RPMI8226 (cell line): ENCODE results near the gene GAN.

Experiments
- DNase-seq: peaks from one replicate; pipeline ENCODE4 v3.0.0-alpha.2; 2015

The GAN gene

DNA sequence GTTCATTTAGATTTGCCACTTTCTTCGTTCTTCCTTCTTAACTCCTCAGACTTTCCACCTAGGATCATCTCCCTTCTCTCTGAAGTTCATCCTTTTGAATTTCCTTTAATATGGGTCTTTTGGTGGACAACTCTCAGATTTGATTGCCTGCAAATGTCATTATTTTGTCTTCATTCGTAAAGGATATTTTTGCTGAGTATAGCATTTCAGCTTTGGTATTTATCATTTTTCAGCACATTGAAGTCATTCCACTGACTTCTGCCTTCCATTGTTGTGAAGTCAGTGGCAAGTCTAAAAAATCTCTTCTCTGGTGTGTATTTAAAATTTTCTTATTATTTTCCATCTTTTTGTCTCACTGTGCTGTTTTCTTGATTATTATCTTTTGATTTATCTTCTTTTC is 45.4 kb downstream of the GAN start:
- DNase-seq = no peak

DNA sequence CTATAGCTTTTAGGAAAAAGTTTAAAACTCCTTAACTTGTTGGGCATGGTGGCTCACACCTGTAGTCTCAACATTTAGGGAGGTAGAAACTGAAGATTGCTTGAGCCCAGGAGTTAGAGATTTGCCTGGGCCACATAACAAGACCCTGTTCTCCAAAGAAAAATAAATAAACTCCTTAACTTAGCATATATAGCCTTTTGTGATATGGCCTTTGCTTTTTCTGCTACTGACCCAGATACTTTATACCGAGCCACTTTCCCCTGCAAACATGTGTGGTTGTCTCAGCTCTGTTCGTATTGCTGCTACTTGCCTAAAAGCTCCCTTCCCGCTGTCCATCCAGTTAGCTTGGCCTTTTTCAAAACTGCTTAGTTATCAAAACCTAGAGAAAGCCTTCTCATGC is 51.0 kb downstream of the GAN start:
- DNase-seq = no peak

DNA sequence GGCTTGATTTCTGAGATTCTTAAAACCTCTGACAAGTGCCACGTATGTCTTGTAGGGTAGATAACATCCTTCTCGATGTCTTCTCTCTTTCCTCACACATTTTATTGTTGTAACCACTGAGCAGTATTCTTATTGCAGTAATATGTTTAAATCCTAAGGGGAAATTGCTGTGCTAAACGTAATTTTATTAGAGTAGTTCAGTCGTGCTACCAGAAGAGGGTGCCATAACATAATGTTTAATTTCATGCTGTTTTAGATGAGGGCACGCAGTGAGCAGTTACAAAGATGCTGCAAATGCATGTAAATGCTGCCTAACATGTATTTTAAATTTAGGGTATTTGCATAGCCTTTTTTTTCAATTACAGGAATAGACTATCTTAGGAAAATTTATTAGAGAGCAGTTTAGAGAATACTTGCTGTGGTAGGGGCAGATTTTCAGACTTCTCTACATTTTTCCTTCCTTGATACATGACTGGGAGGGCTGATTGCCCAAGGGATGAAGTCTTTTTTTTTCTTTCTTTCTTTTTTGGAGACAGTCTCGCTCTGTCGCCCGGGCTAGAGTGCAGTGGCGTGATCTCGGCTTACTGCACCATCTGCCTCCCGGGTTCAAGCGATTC is 51.7 kb downstream of the GAN start:
- peak; percentile 21 for DNase-seq

DNA sequence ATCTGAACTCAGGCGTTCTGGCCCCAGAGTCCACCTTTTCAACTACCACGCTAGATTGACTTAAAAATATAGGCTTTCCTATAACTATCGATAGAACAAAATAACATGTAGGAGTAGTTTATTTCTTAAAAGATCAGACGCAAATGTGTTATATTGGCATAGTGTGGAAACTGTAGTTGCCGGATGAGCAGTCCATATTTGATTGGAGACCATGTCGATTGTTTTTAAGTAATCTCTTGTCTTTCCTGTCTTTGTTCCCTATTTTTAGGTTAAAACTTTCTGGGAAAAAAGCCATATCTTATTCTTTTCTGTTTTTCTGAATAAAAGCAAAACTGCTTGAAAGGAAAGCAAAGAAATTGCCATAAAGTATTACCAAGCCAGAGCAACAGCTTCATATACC is 53.1 kb downstream of the GAN start:
- no peak for DNase-seq

DNA sequence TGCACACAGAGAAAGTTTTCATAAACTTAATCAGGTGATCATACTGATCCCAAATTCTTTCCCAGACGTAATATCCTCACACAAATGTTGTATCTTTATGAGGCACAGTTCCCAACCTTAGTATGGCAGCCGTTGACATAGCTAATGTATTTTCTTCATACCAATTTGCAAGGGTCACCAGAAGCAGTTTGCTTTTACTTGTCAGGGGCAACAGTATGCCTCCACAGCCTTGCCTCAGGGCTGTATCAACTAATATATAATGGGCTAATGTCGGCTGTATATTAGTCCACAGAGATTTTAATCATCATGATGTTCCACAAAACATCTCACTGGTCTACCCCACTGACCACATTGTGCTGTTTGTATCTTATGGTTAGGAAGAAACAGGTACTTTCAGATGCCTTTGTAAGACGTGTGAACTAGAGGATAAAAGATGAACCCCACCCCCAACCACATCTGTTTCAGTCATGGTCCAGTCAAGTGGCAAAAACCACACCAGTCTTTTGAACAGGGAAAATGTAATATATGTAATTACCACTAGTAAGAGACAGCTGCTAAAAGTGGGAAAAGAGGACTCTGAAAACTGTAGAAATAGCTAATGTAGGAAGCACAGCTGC is 55.2 kb downstream of the GAN start:
- DNase-seq = no peak

DNA sequence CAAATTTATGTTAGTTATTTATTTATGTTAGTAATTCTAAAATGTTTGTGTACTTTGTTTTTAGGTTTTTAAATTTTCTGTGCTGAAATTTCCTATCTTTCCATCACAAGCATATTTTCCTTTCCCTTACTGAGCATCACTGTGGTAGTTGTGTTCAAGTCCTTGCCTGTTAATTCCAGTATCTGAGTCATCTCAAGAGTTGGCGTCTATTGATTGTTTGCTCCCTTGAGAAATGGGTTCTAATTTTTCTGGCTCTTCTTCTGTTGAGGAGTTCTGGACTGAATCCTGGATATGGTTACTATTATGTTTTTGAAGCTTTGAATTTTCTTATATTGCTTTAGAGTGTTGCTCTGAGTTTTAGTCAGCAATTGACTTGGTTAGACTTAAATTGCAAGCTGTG is 56.3 kb downstream of the GAN start:
- DNase-seq = no peak

DNA sequence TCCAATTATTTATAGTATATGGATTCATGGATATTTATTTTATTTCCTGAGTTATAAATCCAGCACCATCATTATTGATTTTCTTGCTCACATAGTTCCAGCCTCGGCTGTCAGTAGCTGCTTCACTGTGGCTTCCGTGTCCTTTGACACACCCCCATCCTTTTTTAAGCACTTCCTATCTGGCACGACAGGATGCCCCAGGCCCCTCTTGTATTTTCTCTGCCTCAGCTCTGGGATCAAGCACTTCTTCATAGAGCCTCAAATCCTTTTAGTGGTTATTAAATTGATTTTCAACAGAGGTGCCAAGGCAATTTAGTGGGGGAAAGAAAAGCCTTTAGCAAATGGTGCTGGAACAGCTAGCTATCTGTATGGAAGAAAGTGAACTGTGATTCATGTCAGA is 59.8 kb downstream of the GAN start:
- no peak for DNase-seq

DNA sequence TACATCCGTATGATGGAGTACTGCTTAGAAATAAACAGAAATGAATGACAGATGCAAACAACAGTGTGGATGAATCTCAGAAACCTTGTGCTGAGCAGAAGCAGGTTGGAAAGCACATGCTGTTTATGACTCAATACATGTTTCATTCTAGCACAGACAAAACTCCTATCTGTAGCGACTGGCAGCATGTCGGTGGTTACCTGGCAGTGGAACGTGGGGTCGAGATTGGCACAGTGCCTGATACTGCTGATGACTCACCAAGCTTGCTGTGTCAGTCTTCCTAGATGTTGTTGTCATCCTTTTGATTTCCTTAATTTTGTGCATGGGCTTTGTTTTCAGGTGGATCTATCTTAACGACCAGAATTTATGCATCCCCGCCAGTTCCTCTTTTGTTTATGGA is 62.1 kb downstream of the GAN start:
- no peak for DNase-seq

DNA sequence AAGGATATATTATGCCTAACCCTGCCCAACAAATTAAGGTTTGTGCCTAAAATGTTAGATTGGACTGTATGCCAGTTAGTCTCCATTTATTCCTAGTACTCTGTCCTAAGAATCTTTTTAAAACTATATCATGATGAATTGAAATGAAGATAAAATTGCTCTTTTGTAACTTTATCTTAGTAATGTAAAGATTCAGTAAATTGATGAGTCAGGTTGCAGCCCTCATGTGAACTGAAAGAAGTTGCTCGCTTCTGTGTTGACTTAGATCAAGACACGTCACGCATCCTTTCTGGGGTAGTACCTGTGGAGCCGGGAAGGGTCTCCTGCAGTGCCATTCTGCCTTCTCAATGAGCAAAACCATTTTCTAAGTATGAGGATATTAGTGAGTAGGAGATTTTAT is 63.3 kb downstream of the GAN start:
- no peak for DNase-seq

DNA sequence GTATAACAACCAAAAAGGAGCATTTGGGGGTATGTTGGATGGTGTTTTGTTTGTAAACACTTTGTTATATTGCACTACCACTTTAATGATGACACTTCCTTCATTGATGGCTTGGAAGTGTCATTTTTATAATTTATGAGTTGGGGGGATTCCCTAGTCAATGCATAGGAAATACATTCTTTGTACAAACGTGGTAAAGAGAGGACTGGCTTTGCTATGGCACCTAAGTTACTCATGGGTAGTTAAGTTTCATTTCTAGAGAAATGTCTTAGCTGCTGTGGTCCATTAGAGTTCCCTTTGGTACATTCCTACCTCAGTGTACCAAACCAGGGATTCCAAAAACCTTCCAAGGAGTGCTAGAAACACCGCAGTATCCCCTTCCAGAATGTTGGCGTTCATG is 66.2 kb downstream of the GAN start:
- DNase-seq = no peak

DNA sequence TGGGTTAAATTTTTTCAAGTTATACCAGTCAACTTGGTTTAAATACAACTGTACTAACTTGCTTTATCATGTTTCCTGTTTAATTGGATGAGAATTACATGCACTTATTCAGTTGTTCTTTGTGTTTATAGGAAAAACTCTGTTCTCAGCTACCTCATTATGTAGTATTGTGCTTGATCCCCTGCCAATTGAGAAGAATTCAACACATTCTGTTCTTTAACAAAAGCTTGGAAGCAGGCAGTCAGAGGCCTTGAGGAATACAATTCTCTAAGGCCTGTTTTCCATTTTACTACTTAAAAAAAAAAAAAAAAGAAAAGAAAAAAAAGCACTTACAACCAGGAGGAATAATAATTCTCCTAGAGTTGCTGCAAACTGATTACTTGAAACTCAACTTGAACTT is 69.2 kb downstream of the GAN start:
- DNase-seq = no peak

DNA sequence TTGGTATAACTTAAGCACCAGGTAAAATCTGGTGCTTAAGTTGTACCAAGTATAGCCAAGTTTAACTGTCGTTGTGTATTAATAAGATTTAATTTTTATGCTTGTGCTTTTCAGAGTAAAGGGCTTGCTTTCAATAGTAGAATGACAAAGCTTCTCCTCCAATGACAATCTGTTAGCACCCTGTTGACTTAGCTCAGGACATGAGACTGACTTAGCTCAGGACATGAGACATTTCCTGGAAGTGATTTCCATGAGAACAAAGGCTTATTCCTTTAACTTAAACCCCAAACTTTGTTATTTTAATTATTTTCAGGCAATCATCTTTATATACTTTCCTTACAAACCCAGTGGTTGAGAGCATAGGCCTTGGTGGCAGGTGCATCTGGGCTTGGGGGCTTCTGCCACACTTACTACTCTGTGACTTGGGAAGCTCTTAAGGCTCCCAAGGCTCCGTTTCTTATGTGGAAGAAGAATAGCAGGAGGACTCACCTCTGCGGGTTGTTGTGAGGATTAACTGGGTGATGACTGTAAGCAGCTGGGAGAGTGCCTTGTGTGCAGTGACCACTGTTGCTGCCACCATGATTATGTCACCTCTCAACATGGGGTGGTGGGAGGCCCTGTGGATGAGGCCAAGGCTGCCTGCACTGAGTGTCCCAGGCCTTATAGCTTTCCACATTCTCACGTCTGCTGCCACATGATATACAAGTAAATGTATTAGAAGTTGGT is 70.4 kb downstream of the GAN start:
- no peak for DNase-seq

DNA sequence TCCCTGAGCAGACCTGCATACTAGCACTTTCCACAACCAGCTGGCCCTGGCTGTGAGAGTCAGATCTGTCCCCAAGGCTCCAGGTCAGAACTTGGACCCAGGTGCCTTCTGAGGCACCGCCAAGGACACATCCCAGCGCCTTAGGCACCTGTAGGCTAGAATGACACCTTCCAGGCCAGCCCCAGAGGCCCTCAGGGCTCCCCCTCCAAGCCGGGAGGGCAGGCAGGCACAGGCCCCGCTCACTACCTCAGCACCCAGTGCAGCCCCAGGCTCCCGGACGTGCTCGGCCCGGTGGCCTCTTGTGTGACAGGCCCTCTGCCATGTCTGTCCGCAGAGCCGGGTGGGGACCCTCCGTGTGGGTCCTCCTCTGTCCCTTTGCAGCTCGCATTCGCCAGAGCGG is 73.6 kb downstream of the GAN start:
- no peak for DNase-seq

DNA sequence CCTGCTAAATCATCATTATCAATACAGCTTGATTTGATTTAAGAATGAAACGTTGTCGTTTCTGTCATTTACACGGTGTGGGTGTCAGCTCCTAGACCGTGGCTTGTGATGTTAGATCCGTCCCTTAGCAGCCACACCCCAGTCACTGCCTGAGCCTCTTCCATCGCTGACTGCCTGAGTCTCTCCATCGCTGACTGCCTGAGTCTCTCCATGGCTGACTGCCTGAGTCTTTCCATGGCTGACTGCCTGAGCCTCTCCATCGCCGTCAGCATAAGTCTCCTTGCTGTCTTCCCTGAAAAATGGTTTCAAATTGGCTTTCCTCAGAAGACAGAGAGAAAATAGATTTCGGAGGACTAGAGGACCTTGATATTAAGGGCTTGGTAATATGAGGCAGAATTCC is 76.1 kb downstream of the GAN start:
- DNase-seq = no peak

DNA sequence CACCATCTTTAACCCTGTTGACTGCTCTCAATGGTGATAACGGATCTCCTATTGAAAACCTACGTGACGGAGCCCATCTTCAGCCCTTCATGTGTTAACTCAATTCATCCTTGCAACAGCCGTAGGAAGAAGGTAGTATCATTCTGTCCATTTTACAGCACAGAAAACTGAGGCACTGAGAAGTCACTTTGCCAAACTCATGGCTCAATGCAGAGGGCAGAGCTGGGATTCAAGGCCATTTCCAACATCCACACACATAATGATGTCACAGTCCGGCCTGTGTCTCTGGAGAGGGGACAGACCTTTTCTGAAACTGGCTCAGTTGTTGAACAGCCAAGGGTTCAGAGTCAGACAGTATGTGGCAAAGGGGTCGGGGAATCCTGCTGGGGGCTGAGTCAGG is 77.2 kb downstream of the GAN start:
- no peak for DNase-seq

DNA sequence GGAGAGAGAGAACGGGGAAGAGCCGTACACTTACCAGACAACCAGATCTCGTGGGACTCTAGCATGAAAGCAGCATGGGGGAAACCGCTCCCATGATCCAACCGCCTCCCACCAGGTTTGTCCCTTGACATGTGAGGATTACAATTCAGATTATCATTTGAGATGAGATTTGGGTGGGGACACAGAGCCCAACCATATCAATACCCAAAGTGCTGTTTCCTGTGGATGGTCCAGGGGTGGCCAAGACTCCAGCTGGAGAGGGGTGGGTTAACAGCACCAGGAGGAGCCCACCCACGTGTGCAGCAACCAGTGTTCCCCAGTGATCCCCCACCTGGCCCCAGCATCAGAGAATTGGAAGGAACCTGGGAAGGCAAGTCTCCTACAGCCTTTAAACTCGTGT is 79.7 kb downstream of the GAN start:
- DNase-seq = no peak

DNA sequence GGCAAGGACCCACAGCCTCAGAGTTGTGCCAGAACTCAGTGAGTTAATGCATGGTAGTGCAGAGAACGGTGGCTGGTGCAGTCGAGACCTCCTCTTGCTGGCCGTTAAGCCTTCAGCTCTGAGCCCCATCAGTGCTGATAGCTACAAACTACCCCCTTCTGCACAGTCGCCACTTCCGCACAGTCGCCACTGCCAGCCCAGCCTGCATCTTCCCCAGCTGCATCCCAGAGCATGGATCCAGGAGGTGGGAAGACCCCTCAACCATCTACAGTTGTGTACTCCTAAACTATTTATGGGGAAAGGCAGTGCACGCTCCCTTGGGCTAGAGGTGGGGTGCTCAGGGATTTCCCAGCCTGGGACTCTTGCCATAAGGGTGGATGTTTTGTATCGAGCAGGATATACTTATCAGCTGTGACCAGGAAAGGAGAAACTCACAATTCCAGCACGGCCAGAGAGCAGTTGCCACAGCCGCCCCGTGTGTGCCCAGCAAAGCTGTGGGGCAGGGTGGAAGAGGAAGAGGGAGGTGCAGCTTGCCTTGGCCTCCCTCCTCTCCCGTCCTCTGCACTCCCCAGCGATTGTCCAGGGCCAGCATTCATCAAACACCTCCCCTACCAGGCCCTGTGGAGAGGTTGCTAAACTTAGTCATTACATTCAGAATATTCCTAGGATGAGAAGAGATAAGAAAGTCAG is 80.3 kb downstream of the GAN start:
- DNase-seq = no peak

DNA sequence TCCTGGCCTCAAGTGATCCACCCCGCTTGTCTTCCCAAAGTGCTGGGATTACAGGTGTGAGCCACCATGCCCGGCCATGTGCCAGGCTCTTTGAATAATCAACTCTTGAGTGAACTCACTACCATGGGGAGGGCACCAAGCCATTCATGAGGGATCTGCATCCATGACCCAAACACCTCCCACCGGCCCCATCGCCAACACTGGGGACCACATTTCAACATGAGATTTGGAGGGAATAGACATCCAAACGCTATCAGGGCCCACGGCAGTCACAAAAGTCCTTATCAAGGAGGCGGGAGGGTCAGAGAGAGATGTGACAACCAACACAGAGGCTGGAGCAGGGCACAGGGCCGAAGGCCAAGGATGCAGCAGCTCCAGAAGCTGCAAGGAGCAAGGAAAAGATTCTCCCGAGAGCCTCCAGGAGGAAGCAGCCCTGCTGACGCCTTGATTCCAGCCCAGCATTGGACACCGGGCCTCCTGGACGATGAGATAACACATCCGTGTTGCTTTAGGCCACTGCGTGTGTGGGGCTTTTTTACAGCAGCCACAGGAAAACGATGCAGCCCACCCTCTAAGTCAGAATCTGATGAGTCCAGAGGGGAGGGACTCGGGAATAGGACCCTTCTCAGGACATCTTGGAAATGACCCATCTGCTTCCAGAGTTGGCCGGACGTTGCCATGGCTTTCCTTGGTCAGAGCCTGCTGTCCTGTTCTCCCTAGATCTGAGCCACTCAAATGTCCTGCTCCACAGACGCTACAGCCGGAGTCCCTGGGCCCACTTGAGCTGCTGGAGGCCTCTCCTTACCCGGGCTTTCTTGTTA is 82.5 kb downstream of the GAN start:
- DNase-seq = no peak

DNA sequence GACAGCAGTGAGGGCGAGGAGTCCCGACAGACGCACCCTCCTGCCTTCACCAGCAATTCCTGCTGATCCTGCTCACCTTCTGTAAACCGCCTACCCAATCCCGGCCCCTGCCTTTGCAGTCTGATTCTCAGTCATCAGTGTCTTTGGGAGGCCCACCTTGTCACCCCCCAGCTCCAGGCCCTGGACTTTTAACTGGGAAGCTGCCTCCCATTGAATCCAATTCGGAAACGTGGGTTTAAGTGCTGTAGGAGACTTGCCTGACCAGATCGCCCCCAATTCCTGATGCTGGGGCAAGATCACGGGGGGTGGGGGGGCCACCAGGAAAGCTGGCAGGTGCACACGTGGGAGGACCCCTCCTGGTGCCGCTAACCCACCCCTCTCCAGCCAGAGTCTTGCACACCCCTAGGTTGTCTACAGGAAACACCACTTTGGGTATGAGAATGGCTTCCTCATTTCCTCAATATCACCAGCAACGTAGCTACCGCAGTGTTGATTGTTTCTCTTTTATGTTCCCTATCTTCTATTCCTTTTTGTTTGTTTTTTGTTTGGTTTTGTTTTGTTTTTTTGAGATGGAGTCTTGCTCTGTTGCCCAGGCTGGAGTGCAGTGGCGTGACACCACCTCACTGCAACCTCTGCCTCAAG is 83.2 kb downstream of the GAN start:
- DNase-seq = no peak

DNA sequence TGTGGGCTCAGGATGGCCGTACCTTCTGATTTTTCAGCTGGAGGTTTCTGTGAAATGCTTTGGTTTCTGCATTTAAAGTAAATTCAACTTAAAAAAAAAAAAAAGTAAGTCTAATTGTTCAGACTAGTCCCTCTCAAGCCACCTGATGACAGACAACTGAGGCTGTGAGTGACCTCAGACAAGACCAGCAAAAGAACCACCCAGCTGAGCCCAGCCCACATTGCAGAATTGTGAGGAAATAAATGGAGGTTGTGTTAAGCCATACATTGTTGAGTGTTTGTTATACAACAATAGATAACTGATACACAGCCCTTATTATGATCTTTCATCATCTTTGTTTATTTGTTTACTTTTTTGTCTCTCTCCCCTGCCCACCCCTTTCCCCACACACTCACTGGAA is 85.1 kb downstream of the GAN start:
- no peak for DNase-seq

DNA sequence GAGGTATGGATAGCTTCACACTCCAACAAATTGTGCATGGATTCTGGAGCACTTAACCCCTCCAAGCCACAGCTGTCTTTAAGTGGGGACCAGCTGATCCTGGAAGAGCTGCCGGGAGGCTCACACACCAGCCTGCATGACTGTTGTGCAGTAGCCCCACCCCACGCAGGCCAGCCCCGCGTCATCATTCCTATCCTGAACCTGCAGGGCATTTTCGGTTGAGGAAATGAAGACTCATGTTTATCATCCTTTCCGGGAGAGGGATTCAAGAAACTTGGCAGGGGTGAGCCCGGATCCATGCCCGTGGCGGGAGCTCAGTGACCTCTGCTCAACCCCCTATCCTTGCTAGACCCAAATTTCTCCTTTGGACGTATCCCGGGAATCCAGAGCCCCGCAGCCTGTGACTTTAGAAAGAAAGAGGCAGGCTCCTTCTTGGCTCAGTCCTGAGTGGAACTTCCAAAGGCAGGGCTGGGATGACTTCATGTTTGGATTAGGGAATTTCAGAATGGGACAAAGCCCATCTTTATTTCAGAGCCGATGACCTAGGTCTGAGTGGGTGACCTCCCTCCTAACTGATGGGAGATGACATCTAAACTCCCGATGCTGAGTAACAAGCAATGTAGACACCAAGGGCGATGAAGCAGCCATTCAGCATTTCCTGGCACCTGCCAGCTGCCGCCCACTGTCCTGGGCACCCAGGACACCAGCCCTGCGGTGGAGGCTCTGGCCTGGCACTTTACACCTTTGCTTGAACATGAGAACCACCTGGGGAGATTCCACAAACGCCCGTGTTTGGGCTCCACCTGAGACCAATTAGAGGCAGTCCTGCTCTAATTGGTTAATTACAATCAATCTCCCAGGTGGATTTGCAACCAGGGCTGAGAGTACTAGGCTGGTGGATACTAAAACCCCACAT is 86.5 kb downstream of the GAN start:
- DNase-seq = no peak

DNA sequence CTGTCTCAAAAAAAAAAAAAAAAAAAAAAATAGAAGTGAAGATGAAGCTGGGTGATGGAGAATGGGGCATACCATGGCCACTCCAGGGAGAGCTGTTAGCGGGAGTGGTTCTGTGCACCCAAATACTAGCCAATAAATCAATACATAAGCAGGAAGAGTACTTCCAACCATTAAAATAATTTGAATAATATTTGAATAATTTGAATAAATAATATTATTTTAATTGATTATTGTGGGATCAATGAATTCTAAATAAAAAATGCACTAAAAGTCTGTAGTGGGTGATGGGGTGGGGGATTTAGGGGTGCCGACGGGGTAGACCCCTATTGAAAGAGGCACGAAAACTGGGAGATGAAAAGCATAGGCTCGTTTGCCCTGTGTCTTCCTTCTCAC is 88.4 kb downstream of the GAN start:
- DNase-seq = no peak
